Mucosa of descending colon (tissue), 3 donors: Measurements from ENCODE around the gene KRT13. TPM values are rescaled to one million over a fixed set of nuclear protein-coding genes. Genes with fewer than 3 reads are reported as not detected.

Source experiments
- ATAC-seq: fragments of 200-7000 bp; cut with Tn5 transposase; one replicate; pipeline ENCODE4 v1.9.1; 2020; ENCODE audit warnings: mild to moderate bottlenecking, moderate library complexity
- DNase-seq, 3 donors: peaks; one replicate each; pipeline ENCODE4 v3.0.0-alpha.2; 2020
- H3K36me3 ChIP-seq: fragments of 200-600 bp; one replicate; pipeline ENCODE4 v1.8.0; 2021; ENCODE audit warnings: low read depth, mild to moderate bottlenecking
- H3K4me1 ChIP-seq: fragments of 200-600 bp; one replicate; pipeline ENCODE4 v1.8.0; 2021; ENCODE audit warnings: low read depth, mild to moderate bottlenecking
- H3K4me3 ChIP-seq: fragments of 200-600 bp; one replicate; pipeline ENCODE4 v1.8.0; 2021; ENCODE audit warnings: mild to moderate bottlenecking
- H3K9me3 ChIP-seq: fragments of 200-600 bp; one replicate; pipeline ENCODE4 v1.8.0; 2021; ENCODE audit warnings: mild to moderate bottlenecking
- intact Hi-C, 2 donors: fragments of 100-400 bp; cut with DNase I in 1 of 2; cut with micrococcal nuclease in 1 of 2; formaldehyde crosslinking; loops; one replicate each; pipeline versions ENCODE4 v1.11.0 to v1.11.1; 2022; cut with DNase I, micrococcal nuclease
- total RNA-seq, 3 donors: library from RNA; stranded (reverse); fragmentation: NEBNext Ultra II Directional in 2 of 3; extraction: Animal tissue kit (Norgen Biotek cat#: 25700) in 2 of 3; gene quantifications; one replicate each; pipeline versions ENCODE4 v1.2.1 to v1.2.4, GENCODE V29; 2021 to 2023
- TF ChIP-seq, protein P1 (sequence below): fragments of 200-600 bp; IDR thresholded peaks from one replicate; pipeline ENCODE4 v1.8.0; 2022; ENCODE audit warnings: antibody characterized with exemption, mild to moderate bottlenecking
- donor health status: DM: no; HTN: no; CAD: no; lungs with moderate emphysema.
- donor health status: DM: no; HTN: no; CAD: no.
- donor health status: DM: no; HTN: yes; CAD: no.

Gene KRT13
- total RNA-seq, 3 donors from 2014 or later = 3.7 TPM; not detected in 2

- DNase-seq (peak in 1 of 3 donors; percentile 9), ATAC-seq (no peak)
- intact Hi-C loops = no loop called here
- H3K9me3 ChIP-seq = no peaks in the 10 kb centered on the region
- no peak overlapping the region for H3K4me3 ChIP-seq
- TF ChIP-seq, protein P1, sequence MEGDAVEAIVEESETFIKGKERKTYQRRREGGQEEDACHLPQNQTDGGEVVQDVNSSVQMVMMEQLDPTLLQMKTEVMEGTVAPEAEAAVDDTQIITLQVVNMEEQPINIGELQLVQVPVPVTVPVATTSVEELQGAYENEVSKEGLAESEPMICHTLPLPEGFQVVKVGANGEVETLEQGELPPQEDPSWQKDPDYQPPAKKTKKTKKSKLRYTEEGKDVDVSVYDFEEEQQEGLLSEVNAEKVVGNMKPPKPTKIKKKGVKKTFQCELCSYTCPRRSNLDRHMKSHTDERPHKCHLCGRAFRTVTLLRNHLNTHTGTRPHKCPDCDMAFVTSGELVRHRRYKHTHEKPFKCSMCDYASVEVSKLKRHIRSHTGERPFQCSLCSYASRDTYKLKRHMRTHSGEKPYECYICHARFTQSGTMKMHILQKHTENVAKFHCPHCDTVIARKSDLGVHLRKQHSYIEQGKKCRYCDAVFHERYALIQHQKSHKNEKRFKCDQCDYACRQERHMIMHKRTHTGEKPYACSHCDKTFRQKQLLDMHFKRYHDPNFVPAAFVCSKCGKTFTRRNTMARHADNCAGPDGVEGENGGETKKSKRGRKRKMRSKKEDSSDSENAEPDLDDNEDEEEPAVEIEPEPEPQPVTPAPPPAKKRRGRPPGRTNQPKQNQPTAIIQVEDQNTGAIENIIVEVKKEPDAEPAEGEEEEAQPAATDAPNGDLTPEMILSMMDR = no peak
- peaks cover 23% of the 10 kb centered on the region for H3K4me1 ChIP-seq
- H3K36me3 ChIP-seq = no peaks in the 10 kb centered on the region
These were observed 27.6 kb upstream of the KRT13 start for GRCh38 chr17:41532947-41533570.

DNA sequence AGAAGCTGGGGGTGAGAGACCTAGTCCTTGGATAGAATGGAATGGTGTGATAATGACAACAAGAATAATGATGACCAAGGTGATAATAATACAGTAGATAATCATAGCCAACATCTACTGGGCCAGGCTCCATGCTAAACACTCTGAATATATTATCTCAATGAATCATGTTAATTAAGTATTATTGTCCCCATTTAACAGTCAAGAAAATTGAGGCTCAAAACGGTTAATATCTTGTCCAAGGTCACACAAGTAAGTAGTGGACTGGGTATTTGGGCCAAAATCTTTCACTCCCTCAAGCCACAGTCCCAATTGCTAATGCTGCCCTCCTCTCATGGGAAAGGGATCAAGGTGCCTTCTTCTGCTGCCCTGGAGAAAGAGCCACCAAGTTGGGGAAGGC lies 26.6 kb upstream of the KRT13 start:
- H3K9me3 ChIP-seq = no peaks in the 10 kb centered on the region
- ATAC-seq (no peak), DNase-seq (no peak)
- H3K4me1 ChIP-seq = peaks cover 23% of the 10 kb centered on the region
- TF ChIP-seq, protein P1 = no peak
- no peak overlapping the region for H3K4me3 ChIP-seq
- no peaks in the 10 kb centered on the region for H3K36me3 ChIP-seq
- intact Hi-C loops = no loop called here

GRCh38 chr17:41530062-41531048 lies 24.9 kb upstream of the KRT13 start:
- intact Hi-C loops = no loop called here
- no peak overlapping the region for H3K4me3 ChIP-seq
- TF ChIP-seq, protein P1 = no peak
- peak; percentile 49 for ATAC-seq
- no peaks in the 10 kb centered on the region for H3K9me3 ChIP-seq
- H3K36me3 ChIP-seq = no peaks in the 10 kb centered on the region
- peaks cover 25% of the 10 kb centered on the region for H3K4me1 ChIP-seq
- DNase-seq = peak in 1 of 3 donors; percentile 44

GRCh38 chr17:41529491-41529915 lies 24.1 kb upstream of the KRT13 start:
- peaks cover 26% of the 10 kb centered on the region for H3K4me1 ChIP-seq

DNA sequence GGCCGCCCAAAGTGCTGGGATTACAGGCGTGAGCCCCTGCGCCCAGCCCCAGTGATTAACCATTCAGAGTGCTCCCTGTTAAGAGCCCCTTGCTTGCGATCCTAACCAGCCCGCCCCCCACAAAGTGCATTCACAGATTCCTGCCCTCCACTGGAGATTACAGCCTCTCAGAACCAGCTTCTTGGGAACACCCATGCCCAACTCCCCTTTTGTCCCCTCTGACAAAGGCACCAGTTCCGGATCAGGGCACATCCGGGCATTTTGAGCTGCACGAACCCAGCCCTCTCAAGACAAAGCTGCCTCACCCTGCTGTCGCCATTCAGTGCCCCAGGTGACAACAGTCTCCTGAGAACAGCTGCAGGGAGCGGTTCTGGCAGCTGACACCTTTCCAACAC lies 23.5 kb upstream of the KRT13 start:
- Histone ChIP-seq H3K4me3 (no peak overlapping the region), H3K4me1 (peaks cover 31% of the 10 kb centered on the region), H3K36me3 (no peaks in the 10 kb centered on the region), H3K9me3 (no peaks in the 10 kb centered on the region)
- DNase-seq (peak; percentile 73 to 81 (median 80)), ATAC-seq (peak; percentile 55)
- TF ChIP-seq, protein P1 = no peak
- intact Hi-C loops = no loop called here

More at GRCh38 chr17:41529491-41529915, 24.1 kb upstream of the KRT13 start:
- no peak overlapping the region for H3K4me3 ChIP-seq
- peak in 1 of 3 donors; percentile 41 for DNase-seq
- peak; percentile 4 for ATAC-seq
- H3K9me3 ChIP-seq = no peaks in the 10 kb centered on the region
- no peaks in the 10 kb centered on the region for H3K36me3 ChIP-seq
- intact Hi-C loops = no loop called here
- TF ChIP-seq, protein P1 = no peak
